Parathyroid adenoma (tissue), 2 donors: ENCODE measurements around the gene ACR.

Experiments
- H2AFZ ChIP-seq: fragments of 300-600 bp; sonication (generic); one replicate; pipeline ENCODE4 v1.7.0; 2017; ENCODE audit warnings: antibody characterized with exemption, mild to moderate bottlenecking
- H3K27ac ChIP-seq: fragments of 300-600 bp; sonication (generic); one replicate; pipeline ENCODE4 v1.7.0; 2017
- H3K27me3 ChIP-seq: fragments of 300-600 bp; sonication (generic); one replicate; pipeline ENCODE4 v1.7.0; 2017; ENCODE audit warnings: low read length; ENCODE audit not compliant: control insufficient read depth, insufficient read depth
- H3K36me3 ChIP-seq: fragments of 300-600 bp; sonication (generic); one replicate; pipeline ENCODE4 v1.7.0; 2017; ENCODE audit warnings: low read length; ENCODE audit not compliant: control insufficient read depth, insufficient read depth
- H3K4me1 ChIP-seq: fragments of 300-600 bp; sonication (generic); one replicate; pipeline ENCODE4 v1.7.0; 2017; ENCODE audit warnings: control low read depth
- H3K4me2 ChIP-seq: fragments of 300-600 bp; sonication (generic); one replicate; pipeline ENCODE4 v1.7.0; 2017; ENCODE audit warnings: low read length
- H3K4me3 ChIP-seq: fragments of 300-600 bp; sonication (generic); one replicate; pipeline ENCODE4 v1.7.0; 2017; ENCODE audit warnings: low read depth, low read length
- H3K79me2 ChIP-seq: fragments of 300-600 bp; sonication (generic); one replicate; pipeline ENCODE4 v1.7.0; 2017; ENCODE audit warnings: control low read depth
- H3K9ac ChIP-seq: fragments of 300-600 bp; sonication (generic); one replicate; pipeline ENCODE4 v1.7.0; 2017; ENCODE audit warnings: mild to moderate bottlenecking
- H3K9me3 ChIP-seq: fragments of 300-600 bp; sonication (generic); one replicate; pipeline ENCODE4 v1.7.0; 2017; ENCODE audit warnings: low read length; ENCODE audit not compliant: control insufficient read depth
- TF ChIP-seq, protein P1 (sequence below): fragments of 300-600 bp; sonication (generic); IDR thresholded peaks from one replicate; pipeline ENCODE4 v1.7.0; 2017; ENCODE audit warnings: antibody characterized with exemption, mild to moderate bottlenecking
- donor health status: primary hyperparathyroidism.

Gene ACR

DNA sequence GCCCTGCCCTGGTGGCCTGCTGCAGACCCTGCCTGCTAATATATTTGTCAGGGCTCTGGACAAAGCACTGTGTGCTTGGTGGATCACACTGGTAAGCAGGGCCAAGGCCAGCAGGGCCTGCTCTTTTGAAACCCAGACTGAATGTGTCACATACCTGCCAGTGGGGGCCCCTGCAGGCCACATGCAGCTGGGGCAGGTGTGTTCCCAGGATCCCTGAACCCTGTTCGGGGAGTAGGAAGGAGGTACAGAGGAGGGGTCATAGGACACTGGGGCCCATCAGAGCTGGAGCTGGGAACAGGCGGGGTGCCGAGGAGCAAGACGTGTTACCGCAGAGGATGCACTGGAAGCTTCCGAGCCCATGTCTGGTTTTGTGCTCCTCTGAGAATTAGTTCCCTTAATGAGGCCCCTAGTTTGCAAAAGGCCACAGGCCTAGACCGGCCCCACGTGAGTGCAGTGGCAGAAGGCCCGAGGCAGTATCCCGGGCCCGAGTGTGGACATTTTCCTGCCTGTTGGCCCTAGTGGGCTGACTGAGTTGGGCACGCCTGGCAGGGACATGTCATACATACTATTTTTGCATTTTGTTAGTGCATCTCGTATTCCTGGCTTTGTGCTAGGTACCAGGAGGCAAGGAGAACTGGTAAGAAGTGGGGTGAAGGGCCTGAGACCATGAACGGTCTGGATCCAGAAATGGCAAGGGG, 11.2 kb upstream of the ACR start:
- H3K4me3 ChIP-seq = no peak overlapping the region

DNA sequence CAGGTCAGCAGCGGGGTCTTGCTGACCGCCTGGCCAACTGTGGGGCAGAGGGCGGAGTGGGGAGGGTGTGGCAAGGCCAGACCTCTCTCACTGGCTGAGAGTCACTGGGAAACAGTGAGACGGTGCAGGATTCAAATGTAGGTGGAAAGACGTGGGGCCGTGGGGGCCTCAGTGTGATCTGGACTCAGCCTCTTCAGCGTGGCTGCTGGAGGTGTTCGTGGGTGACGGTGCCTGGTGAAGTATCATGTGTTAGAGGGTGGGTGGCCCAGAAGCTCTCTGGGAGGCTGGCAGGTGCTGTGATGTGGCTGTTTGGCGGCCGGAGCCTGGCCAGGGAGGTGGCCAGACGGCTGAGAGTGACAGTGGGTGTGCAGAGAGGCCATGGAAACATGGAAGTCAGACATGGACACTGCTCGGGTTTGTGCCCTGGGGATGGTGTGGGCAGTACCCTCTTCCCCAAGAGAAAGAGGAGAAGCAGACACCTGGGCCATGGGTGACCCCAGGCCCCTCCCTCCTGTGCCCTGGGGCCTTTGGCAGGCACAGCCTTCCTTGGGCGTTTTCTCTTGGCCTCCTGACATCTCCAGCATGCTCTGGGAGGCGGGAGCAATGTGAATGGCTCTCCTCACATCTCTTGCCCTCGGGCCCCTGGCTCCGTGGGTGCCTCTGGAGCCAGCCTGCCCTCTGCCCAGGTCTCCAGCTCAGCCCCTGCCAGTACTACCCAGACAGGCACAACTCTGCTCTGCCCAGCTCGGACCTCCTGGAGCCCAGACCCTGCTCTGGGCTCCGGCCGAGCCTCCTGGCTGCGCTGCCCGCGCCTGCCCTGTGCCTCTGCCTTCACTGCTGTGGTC, 10.1 kb upstream of the ACR start:
- H2AFZ ChIP-seq = no peak overlapping the region
- H3K4me1 ChIP-seq = no peaks in the 10 kb centered on the region
- no peak overlapping the region for H3K27ac ChIP-seq
- H3K27me3 ChIP-seq = no peaks in the 10 kb centered on the region
- H3K79me2 ChIP-seq = no peaks in the 10 kb centered on the region
- H3K36me3 ChIP-seq = no peaks in the 10 kb centered on the region
- H3K9me3 ChIP-seq = no peaks in the 10 kb centered on the region
- H3K4me2 ChIP-seq = no peak overlapping the region
- no peak overlapping the region for H3K4me3 ChIP-seq
- H3K9ac ChIP-seq = no peak overlapping the region
- TF ChIP-seq, protein P1, sequence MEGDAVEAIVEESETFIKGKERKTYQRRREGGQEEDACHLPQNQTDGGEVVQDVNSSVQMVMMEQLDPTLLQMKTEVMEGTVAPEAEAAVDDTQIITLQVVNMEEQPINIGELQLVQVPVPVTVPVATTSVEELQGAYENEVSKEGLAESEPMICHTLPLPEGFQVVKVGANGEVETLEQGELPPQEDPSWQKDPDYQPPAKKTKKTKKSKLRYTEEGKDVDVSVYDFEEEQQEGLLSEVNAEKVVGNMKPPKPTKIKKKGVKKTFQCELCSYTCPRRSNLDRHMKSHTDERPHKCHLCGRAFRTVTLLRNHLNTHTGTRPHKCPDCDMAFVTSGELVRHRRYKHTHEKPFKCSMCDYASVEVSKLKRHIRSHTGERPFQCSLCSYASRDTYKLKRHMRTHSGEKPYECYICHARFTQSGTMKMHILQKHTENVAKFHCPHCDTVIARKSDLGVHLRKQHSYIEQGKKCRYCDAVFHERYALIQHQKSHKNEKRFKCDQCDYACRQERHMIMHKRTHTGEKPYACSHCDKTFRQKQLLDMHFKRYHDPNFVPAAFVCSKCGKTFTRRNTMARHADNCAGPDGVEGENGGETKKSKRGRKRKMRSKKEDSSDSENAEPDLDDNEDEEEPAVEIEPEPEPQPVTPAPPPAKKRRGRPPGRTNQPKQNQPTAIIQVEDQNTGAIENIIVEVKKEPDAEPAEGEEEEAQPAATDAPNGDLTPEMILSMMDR = no peak

More for the DNA sequence above, 11.2 kb upstream of the ACR start:
- no peak overlapping the region for H3K4me2 ChIP-seq
- H3K4me1 ChIP-seq = no peaks in the 10 kb centered on the region
- no peak overlapping the region for H3K9ac ChIP-seq
- H2AFZ ChIP-seq = no peak overlapping the region
- H3K27me3 ChIP-seq = no peaks in the 10 kb centered on the region
- no peaks in the 10 kb centered on the region for H3K36me3 ChIP-seq
- H3K79me2 ChIP-seq = no peaks in the 10 kb centered on the region
- TF ChIP-seq, protein P1 = no peak
- H3K9me3 ChIP-seq = no peaks in the 10 kb centered on the region
- H3K27ac ChIP-seq = no peak overlapping the region

DNA sequence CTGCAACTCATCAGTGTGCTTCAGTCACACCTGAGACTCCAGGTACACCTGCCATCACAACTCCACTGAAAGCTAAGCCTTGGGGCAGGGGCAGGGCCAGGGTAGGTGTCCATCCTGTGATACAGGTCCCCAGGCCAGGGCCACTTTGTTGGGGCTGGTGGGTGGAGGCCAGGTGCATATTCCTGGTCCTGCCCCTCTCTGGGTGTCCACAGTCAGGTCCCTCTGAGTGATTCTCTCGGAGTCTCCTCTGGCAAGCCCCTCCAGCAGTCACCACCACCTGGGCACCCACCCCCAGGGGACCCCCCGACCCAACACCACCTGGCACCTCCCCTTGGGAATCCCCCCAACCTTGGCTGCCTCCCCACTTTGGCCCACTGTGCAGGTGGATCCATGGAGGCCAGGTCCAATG, 9.5 kb upstream of the ACR start:
- TF ChIP-seq, protein P1 = no peak
- no peaks in the 10 kb centered on the region for H3K9me3 ChIP-seq
- H3K4me1 ChIP-seq = no peaks in the 10 kb centered on the region
- H3K4me2 ChIP-seq = no peak overlapping the region
- H3K9ac ChIP-seq = no peak overlapping the region
- no peak overlapping the region for H3K4me3 ChIP-seq
- H3K36me3 ChIP-seq = no peaks in the 10 kb centered on the region
- no peaks in the 10 kb centered on the region for H3K79me2 ChIP-seq
- no peak overlapping the region for H3K27ac ChIP-seq
- no peak overlapping the region for H2AFZ ChIP-seq
- H3K27me3 ChIP-seq = no peaks in the 10 kb centered on the region

DNA sequence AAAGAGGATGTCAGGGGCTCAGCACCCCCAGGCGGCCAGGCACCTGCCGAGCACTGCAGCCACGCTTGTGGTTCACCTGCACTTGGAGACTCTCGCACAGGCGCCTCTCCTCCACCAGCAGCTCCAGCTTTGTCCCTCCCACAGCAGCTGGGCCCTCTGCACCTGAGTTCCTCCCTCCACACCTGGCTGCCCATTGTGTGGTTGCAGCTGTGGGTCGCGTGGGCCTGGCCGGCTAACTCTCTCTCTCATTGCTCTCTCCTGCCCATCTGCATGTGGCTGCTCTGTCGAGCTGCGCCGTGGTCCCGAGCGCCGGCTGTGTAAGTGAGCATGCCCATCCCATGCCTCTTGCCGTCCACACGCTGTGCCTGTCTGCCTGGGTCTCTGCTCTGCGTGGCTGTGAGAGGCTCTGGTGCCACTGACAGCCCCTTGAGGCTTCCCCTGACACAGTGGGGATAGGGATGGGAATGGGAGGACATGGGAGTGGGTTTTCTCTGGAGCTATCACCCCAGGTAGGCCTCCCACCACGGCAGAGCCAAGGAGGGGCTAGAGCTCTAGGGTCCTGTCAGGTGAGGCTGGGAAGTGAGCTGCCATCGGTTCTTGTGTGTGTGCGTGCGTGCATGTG, 8.5 kb upstream of the ACR start:
- Histone ChIP-seq H3K9me3 (no peaks in the 10 kb centered on the region), H3K9ac (no peak overlapping the region), H3K4me1 (no peaks in the 10 kb centered on the region), H3K4me3 (no peak overlapping the region), H3K4me2 (no peak overlapping the region), H3K79me2 (no peaks in the 10 kb centered on the region), H3K27me3 (no peaks in the 10 kb centered on the region), H3K36me3 (no peaks in the 10 kb centered on the region), H2AFZ (no peak overlapping the region), H3K27ac (no peak overlapping the region)
- TF ChIP-seq, protein P1 = no peak
